ENCODE data around the gene ABHD11.
"Not testable (repeated sequence)": the region's sequence is repeated elsewhere in the genome, so short reads cannot be mapped to it uniquely, and the experiment has no call there.

Gene ABHD11

GRCh38 chr7:73718905-73719805 lies 19.4 kb downstream of the ABHD11 start, which contains the start of gene STX1A:
Gene STX1A (minus strand): TSS chr7:73719669. CDS start chr7:73719631, 38 bp downstream.
- DNase-seq (ENCODE audit: low read depth): peak; percentile 68

GRCh38 chr7:73718438-73718881 lies 20.1 kb downstream of the ABHD11 start:
- no peak for DNase-seq (ENCODE audit: low read depth)

GRCh38 chr7:73717991-73718405 lies 20.6 kb downstream of the ABHD11 start:
- peak; percentile 56 for DNase-seq (ENCODE audit: low read depth)

- no peak for DNase-seq (ENCODE audit: low read depth)
Observed at GRCh38 chr7:73717025-73717807, 21.4 kb downstream of the ABHD11 start.

- no peak for DNase-seq (ENCODE audit: low read depth)
Observed at GRCh38 chr7:73716318-73716890, 22.2 kb downstream of the ABHD11 start.

- DNase-seq (ENCODE audit: low read depth): no peak
Observed at GRCh38 chr7:73715648-73716317, 22.8 kb downstream of the ABHD11 start.

- DNase-seq (ENCODE audit: low read depth): not testable (repeated sequence)
Observed at GRCh38 chr7:73713319-73713718, 25.3 kb downstream of the ABHD11 start.

- DNase-seq (ENCODE audit: low read depth): no peak
Observed at GRCh38 chr7:73712773-73713172, 25.8 kb downstream of the ABHD11 start.

GRCh38 chr7:73708961-73709549 lies 29.5 kb downstream of the ABHD11 start:
- no peak for DNase-seq (ENCODE audit: low read depth)

- no peak for DNase-seq (ENCODE audit: low read depth)
Observed at GRCh38 chr7:73707045-73707631, 31.5 kb downstream of the ABHD11 start.

GRCh38 chr7:73706126-73707044 lies 32.2 kb downstream of the ABHD11 start:
- DNase-seq (ENCODE audit: low read depth): no peak

- DNase-seq (ENCODE audit: low read depth): no peak
Observed at GRCh38 chr7:73705551-73705920, 33.1 kb downstream of the ABHD11 start.

- DNase-seq (ENCODE audit: low read depth): no peak
Observed at GRCh38 chr7:73704640-73705550, 33.7 kb downstream of the ABHD11 start.

- no peak for DNase-seq (ENCODE audit: low read depth)
Observed at GRCh38 chr7:73703757-73704639, 34.6 kb downstream of the ABHD11 start.

GRCh38 chr7:73703225-73703624 lies 35.4 kb downstream of the ABHD11 start:
- DNase-seq (ENCODE audit: low read depth): no peak

- no peak for DNase-seq (ENCODE audit: low read depth)
Observed at GRCh38 chr7:73702665-73703064, 35.9 kb downstream of the ABHD11 start.

GRCh38 chr7:73702226-73702625 lies 36.4 kb downstream of the ABHD11 start:
- no peak for DNase-seq (ENCODE audit: low read depth)

Data from activated T-helper 1 cell treated with Interleukin-2 at 50 U/mL for 16 hours (primary cell).